Measurements from ENCODE around the gene CAPN1. TPM values are rescaled to one million over a fixed set of nuclear protein-coding genes. Genes with fewer than 3 reads are reported as not detected.
A peak's percentile ranks its signal among the peaks of the same experiment; 100 is the strongest.

The CAPN1 gene
- total RNA-seq, 1 experiment from 2014 or later, result 175 TPM

GRCh38 chr11:65206441-65206841, 24.7 kb downstream of the CAPN1 start:
- H2BK20ac ChIP-seq (ENCODE audit: low read depth, low read length, poor library complexity, severe bottlenecking), result no peak overlapping the region
- H3K56ac ChIP-seq (ENCODE audit: insufficient read length, low read depth, low read length), result no peak overlapping the region
- no peak for DNase-seq
- H3K9me3 ChIP-seq (ENCODE audit: control insufficient read depth, low read depth, low read length), result no peaks in the 10 kb centered on the region
- no peak overlapping the region for H4K5ac ChIP-seq (ENCODE audit: insufficient read length, low read depth, low read length)
- no peak overlapping the region for H3K23ac ChIP-seq (ENCODE audit: insufficient read length, low read depth, low read length)
- H3K4me1 ChIP-seq (ENCODE audit: insufficient read depth, low read length), result no peaks in the 10 kb centered on the region
- H3K18ac ChIP-seq (ENCODE audit: insufficient read length, low read depth, low read length), result no peak overlapping the region
- peaks cover 11 to 22% of the 10 kb centered on the region in 2 experiments for H3K4me1 Mint-ChIP-seq
- no peak overlapping the region for H3K4me2 ChIP-seq (ENCODE audit: insufficient read depth, insufficient read length, low read length)
- H3K23me2 ChIP-seq (ENCODE audit: insufficient read length, low read depth, low read length, poor library complexity, severe bottlenecking), result no peaks in the 10 kb centered on the region
- H3K9ac ChIP-seq (ENCODE audit: extremely low read depth, insufficient read length, low read length), result no peak overlapping the region
- no peaks in the 10 kb centered on the region for H3K79me1 ChIP-seq (ENCODE audit: insufficient read depth, low read depth, low read length, poor library complexity, severe bottlenecking)
- no peak overlapping the region for H4K91ac ChIP-seq (ENCODE audit: insufficient read length, low read depth, low read length)
- no peak overlapping the region for H3K27ac ChIP-seq (ENCODE audit: insufficient read length, low read depth, low read length)
- no peak overlapping the region for H2BK15ac ChIP-seq (ENCODE audit: low read depth, low read length)
- H2BK5ac ChIP-seq (ENCODE audit: insufficient read length, low read length), result no peak overlapping the region
- H3K4me3 Mint-ChIP-seq, result peak overlapping the region in 1 of 2 experiments; percentile 14; a peak in 1 of 5 replicates
- no peak for TF ChIP-seq CTCF (conservative IDR thresholded peaks at IDR 0.05)
- no CpG with 5 or more reads among the region's 17 CpGs for WGBS (ENCODE audit: extremely low coverage, insufficient read length, low lambda C conversion rate)
- H3K9me3 Mint-ChIP-seq, result no peaks in the 10 kb centered on the region
- no peak overlapping the region for H2AFZ ChIP-seq (ENCODE audit: low read length)
- no peak overlapping the region for H3K4ac ChIP-seq (ENCODE audit: low read depth, low read length)
- no peaks in the 10 kb centered on the region for H4K20me1 ChIP-seq (ENCODE audit: control insufficient read depth, insufficient read depth, insufficient read length)
- H2AK5ac ChIP-seq (ENCODE audit: insufficient read length, low read length), result no peak overlapping the region
- no peak overlapping the region for H3K14ac ChIP-seq (ENCODE audit: insufficient read depth, low read length)
- H2BK120ac ChIP-seq (ENCODE audit: low read depth, low read length, poor library complexity, severe bottlenecking), result no peak overlapping the region
- H3T11ph ChIP-seq (ENCODE audit: low read length), result no peak overlapping the region
- H3K36me3 Mint-ChIP-seq (ENCODE audit: insufficient read depth in 1 of 3, low read depth in 3 of 3), result peaks cover 18 to 73% (median 64%) of the 10 kb centered on the region in 3 experiments; a peak in 6 of 7 replicates
- no peak overlapping the region for H4K8ac ChIP-seq (replicated peaks; ENCODE audit: insufficient read length, low read depth, low read length)
- H3K79me2 ChIP-seq (ENCODE audit: insufficient read depth, low read length), result no peaks in the 10 kb centered on the region
- no peaks in the 10 kb centered on the region for H3K27me3 Mint-ChIP-seq (ENCODE audit: low read depth)
- H2BK12ac ChIP-seq (ENCODE audit: insufficient read length, low read depth, low read length), result no peak overlapping the region
- H3K27me3 ChIP-seq (ENCODE audit: insufficient read depth, low read length), result no peaks in the 10 kb centered on the region
- H3K27ac Mint-ChIP-seq, result peak overlapping the region in 1 of 3 experiments; percentile 79; a peak in 3 of 7 replicates

All from H9 (cell line).